Measurements from ENCODE around the gene DARS1.

The DARS1 gene

GRCh38 chr2:135985018-135985825, at the start of gene DARS1:
Gene DARS1 (minus strand): TSS chr2:135985626. CDS start chr2:135985468, 158 bp downstream.
- DNase-seq, result peak; percentile 73 to 98 (median 86)
- intact Hi-C loops (cut with DNase I), result loop anchor here (10.0 kb wide), 1 partner anchor 400 kb away; no protein-coding TSS in a partner anchor

- DNase-seq, result no peak
- intact Hi-C loops (cut with DNase I), result no loop called here
Measured at GRCh38 chr2:136034629-136035028, 49.2 kb upstream of the DARS1 start.

DNA sequence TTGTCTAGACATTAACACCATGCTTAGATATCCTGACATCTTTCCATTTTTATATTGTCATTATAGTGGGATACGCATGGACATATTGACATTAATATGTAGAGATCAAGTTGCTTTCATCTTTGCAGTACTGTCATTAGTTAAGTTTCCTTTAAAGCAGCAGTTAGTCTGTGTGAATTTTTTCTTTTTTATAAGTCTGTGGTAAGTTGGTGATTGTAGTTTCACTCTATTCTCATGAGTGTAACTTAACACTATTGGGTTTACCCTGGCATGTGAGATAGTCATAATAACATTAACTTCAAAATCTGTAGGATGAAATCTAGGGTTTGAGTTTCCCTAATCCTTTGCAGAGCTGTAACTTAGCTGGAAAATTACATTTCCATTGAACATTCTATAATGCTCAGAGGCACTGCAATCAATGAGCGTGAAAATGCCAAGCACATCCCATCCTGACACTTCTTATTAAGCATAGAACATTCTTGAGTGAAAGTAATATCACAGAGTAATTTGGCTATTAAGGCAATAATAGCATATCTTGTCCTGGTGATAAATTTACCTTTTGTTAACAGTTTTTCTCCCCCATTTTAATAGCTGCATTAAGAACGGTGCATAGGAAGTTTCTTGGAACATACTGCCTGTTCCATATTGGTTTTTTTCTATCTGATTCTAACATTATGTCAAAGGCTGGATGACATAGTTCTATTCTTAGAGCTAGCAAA, 47.5 kb upstream of the DARS1 start:
- no peak for DNase-seq
- intact Hi-C loops (cut with DNase I), result no loop called here

GRCh38 chr2:136032192-136032591, 46.8 kb upstream of the DARS1 start:
- DNase-seq, result no peak
- intact Hi-C loops (cut with DNase I), result no loop called here

DNA sequence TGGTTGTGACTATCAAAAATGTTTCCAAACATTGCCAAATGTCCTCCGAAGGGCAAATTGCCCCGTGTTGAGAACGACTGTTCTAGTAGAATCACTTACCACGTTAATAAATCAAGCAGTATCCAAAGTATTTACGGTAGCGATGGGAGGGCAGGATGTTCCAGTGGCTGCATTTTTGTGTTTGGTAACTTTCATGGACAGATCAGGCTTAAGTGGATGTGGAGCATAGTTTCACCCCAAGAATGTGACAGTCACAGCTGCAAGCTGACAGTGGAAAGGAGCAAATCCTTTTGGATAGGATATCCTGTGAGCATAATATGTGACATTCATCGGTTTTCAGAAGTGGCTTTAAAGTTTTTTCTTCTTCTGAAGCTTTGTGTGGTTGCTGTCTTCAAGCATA, 46.3 kb upstream of the DARS1 start:
- intact Hi-C loops (cut with DNase I), result no loop called here
- DNase-seq, result no peak

DNA sequence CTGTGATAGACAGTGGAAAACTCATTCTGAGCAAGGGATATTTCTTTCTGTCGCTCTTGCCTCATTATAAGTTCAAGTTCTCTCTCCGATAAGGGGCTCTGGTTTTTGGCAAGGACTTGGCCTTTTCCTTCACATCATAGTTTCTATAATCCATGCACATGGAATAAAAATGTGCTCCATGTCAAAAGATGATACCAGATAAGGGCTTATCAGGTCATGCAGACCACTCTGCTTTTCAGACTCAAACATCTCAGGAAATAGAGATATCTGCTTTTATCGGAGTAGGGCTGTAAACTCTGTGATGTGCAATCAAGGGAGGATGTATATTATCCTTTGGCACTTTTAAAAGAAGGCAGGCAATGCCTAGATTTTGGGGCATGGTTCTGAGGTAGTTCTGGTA, 45.0 kb upstream of the DARS1 start:
- intact Hi-C loops (cut with DNase I), result no loop called here

DNA sequence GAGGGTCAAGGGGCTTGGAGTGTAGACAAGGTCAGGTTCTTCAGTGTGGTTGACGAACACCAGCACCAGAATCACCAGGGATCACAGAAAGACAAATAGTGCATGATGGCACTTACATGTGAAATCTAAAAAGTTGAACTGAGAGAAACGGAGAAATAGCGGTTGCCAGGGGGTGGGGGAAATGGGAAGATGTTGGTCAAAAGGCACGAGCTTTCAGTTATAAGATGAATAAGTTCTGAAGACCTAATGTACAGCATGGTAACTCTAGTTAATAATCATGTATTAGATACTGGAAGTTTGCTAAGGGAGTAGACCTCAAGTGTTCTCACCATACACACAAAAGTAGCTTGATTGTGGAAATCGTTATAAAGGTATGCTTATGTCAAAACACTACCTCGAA, 43.7 kb upstream of the DARS1 start:
- no peak for DNase-seq
- intact Hi-C loops (cut with DNase I), result loop anchor here (10.0 kb wide), 1 partner anchor 86 kb away; the partner anchor contains the start of gene CXCR4

More for the DNA sequence above, 45.0 kb upstream of the DARS1 start:
- no peak for DNase-seq

GRCh38 chr2:136028001-136028400, 42.6 kb upstream of the DARS1 start:
- intact Hi-C loops (cut with DNase I), result loop anchor here (10.0 kb wide), 1 partner anchor 87 kb away; the partner anchor contains the start of gene CXCR4
- no peak for DNase-seq

- intact Hi-C loops (cut with DNase I), result loop anchor here (10.0 kb wide), 1 partner anchor 88 kb away; the partner anchor contains the start of gene CXCR4
- DNase-seq, result no peak
Measured at GRCh38 chr2:136027112-136027511, 41.7 kb upstream of the DARS1 start.

GRCh38 chr2:136025057-136025973, 39.9 kb upstream of the DARS1 start:
- DNase-seq, result peak; percentile 73 to 98 (median 87)
- intact Hi-C loops (cut with DNase I), result loop anchor here (10.0 kb wide), 1 partner anchor 89 kb away; the partner anchor contains the start of gene CXCR4

DNA sequence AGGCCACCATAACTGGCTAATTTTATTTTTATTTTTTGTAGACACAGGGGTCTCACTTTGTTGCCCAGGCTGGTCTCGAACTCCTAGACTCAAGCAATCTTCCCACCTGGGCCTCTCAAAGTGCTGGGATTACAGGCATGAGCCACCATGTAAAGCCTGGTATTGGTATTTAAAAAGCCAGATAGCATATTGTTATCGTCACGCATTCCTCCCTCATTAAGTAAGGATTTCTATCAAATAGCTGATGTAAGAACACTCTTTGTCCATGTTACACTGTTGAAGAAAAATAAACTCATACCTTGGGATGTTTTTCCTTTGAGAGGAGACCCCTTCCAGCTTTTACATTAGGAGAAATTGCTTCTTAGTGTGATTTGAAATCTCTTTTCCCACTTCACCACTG, 39.2 kb upstream of the DARS1 start:
- intact Hi-C loops (cut with DNase I), result loop anchor here (10.0 kb wide), 1 partner anchor 90 kb away; the partner anchor contains the start of gene CXCR4
- no peak for DNase-seq

GRCh38 chr2:136024185-136024584, 38.8 kb upstream of the DARS1 start:
- intact Hi-C loops (cut with DNase I), result loop anchor here (10.0 kb wide), 1 partner anchor 91 kb away; the partner anchor contains the start of gene CXCR4
- DNase-seq, result no peak

DNA sequence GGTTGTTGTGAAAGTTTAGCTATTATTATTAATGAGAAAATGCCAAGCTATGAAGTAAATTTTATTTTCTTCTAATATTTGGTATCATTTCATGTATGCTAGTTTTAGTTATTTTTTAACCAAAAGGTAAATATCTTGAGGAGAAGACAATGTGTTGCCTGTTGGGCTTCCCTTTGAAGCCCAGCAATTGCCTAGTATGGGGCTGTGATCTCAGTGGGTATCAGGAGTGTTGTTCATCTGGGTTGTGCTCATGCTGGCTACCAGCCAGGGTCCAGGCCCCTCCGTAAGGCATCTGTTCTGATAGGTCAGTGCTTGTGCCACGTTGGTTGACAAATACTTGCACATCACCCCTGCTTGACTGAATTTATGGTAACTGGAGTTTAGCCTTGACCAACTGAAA, 38.0 kb upstream of the DARS1 start:
- intact Hi-C loops (cut with DNase I), result loop anchor here (10.0 kb wide), 1 partner anchor 91 kb away; the partner anchor contains the start of gene CXCR4
- no peak for DNase-seq

DNA sequence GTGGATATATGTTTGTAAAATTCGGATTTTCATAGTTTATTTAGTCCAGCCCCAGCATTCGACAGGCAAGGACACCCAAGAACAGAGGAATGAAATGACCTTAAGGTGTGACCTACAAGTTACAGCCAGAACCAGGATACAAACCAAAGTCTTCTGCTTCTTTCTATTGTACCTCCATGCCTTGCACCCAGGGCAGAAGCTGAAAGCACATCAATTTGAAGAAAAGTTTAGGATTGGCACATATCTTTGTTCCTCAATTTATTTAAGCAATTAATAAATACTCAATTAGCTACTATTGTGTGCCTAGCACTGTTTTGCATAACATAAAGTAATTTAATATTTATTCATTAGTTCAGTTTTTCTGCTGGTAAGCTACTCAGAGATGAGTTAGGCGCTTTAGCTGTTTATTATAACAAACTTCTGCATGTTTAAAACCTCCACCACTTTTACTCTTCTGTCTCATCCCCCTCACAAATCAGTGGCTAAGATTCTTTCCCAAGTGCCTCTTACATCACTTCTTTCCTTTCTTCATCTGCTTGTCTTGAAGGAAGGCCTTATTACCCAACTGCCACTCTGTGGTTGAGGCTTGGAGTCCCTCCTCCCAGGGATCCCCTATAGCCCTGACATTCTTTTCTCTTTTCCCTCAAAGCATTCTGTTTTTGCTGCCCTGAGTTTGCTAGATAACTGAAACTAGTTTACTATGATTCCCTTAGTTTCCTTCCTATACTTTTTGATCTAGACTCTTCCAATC, 37.1 kb upstream of the DARS1 start:
- DNase-seq, result no peak
- intact Hi-C loops (cut with DNase I), result loop anchor here (10.0 kb wide), 1 partner anchor 92 kb away; the partner anchor contains the start of gene CXCR4

- intact Hi-C loops (cut with DNase I), result loop anchor here (10.0 kb wide), 1 partner anchor 93 kb away; the partner anchor contains the start of gene CXCR4
- DNase-seq, result no peak
Measured at GRCh38 chr2:136021976-136022375, 36.5 kb upstream of the DARS1 start.

DNA sequence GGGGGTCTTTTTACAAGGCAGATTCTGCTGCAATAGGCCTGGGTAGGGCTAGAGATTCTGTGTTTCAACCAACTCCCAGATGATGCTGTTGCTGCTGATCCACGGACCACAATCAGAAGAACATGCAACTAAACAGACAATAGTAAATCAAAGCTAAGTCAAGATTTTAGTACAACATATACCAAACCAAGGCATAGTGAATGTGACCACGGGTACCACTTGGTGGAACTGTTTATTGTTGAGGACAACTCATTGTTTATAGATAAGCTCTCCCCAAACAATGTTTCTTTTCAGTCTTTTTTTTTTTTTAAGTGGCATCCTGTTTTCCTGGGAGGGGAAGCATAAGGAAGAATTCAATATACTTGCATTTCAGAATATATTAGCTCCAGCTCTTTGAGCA, 36.0 kb upstream of the DARS1 start:
- intact Hi-C loops (cut with DNase I), result loop anchor here (10.0 kb wide), 1 partner anchor 93 kb away; the partner anchor contains the start of gene CXCR4
- DNase-seq, result no peak

- intact Hi-C loops (cut with DNase I), result loop anchor here (10.0 kb wide), 1 partner anchor 94 kb away; the partner anchor contains the start of gene CXCR4
- DNase-seq, result no peak
Measured at GRCh38 chr2:136020831-136021230, 35.4 kb upstream of the DARS1 start.

DNA sequence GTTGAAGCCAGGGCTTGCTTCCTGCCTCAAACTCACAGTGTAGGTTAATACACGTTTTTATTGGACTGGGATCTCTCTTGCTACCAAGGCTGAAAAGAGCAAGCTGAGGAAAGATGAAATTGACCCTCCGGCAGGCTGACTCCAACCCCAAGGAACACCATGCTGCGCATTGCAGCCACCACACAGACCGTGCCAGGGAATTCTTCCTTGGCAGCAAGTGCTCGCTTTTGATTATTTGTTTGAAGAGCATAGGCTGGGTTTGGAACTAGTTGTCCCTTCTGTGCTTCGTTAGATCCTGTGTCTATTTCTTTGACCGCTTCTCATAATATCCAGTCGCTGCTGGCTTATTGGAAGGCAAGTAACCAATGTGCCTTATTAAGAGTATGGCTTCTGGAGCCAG, 34.4 kb upstream of the DARS1 start:
- no peak for DNase-seq
- intact Hi-C loops (cut with DNase I), result loop anchor here (10.0 kb wide), 1 partner anchor 95 kb away; the partner anchor contains the start of gene CXCR4

DNA sequence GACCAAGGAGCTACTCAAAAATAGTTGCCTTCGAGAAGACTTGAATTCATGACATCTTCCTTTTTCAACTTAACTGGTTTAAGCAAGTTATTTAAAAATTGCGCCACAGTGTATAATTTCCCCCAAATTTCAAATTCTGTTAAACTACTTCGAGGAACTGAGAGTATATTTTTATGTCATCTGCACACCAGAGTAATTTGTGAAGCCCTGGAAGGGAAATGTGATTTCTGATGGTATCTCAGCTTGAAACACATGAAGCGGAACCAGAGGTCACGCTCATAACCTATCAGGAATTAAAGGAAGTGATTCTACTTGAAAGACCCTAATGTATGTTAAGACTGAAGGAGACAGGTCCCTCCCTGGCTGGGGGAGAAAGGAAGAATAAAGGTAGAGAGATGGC, 33.9 kb upstream of the DARS1 start:
- DNase-seq, result no peak
- intact Hi-C loops (cut with DNase I), result no loop called here
